NCI-H748 (cell line): ENCODE data around the gene IGSF6.

ENCODE experiments used
- DNase-seq: peaks from one replicate; lab custom pipeline; 2025; ENCODE audit not compliant: unreplicated experiment; lab: John Stamatoyannopoulos, UW

The IGSF6 gene

DNA sequence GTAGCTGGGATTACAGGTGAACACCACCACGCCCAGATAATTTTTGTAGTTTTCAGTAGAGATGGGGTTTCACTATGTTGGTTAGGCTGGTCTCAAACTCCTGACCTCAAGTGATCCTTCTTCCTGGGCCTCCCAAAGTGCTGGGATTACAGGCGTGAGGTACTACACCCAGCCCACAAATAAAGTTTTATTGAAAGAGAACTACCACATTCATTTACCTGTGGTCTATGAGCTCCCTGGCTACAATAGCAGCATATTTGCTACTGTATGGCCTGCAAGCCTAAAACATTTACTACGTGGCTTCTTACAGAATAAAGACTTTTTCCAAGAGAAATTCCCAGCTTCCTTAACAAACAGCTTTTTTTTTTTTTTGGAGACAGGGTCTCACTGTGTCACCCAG, 49.6 kb downstream of the IGSF6 start:
- no peak for DNase-seq

DNA sequence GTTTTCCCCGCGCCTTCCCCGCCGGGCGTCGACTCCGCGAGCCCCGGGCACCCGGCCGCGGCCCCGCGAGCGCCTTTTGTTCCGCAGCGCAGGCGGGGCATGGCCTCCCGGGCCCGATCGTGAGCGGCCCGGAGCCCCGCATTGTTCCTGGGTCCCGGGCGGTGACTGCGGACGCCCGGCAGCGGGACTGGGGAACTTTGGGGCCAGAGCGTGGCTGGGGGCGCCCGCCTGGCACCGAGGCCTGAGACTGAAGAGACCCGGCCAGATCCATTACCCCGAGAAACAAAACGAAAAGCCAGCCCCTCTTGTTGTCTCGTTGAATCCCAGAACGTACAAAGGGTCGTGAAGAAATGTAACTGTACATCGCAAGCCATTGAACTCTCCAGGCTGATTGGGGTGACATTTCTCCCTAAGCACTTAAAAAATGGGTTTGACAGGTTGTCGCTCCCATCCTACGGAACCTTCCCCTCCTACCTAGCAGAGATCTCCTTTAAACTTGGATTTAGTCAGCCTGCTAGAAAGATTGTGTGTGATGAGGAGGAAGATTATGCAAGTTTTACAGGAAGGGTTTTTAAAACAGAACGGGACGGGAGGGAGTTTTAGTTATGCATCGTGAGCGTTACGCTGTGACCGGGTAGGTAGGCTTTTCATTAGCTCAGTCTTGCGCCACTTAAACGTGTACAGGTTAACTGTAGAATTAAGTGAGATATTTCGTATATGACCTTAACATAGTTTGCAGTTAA, 52.2 kb downstream of the IGSF6 start:
- peak; percentile 43 for DNase-seq

DNA sequence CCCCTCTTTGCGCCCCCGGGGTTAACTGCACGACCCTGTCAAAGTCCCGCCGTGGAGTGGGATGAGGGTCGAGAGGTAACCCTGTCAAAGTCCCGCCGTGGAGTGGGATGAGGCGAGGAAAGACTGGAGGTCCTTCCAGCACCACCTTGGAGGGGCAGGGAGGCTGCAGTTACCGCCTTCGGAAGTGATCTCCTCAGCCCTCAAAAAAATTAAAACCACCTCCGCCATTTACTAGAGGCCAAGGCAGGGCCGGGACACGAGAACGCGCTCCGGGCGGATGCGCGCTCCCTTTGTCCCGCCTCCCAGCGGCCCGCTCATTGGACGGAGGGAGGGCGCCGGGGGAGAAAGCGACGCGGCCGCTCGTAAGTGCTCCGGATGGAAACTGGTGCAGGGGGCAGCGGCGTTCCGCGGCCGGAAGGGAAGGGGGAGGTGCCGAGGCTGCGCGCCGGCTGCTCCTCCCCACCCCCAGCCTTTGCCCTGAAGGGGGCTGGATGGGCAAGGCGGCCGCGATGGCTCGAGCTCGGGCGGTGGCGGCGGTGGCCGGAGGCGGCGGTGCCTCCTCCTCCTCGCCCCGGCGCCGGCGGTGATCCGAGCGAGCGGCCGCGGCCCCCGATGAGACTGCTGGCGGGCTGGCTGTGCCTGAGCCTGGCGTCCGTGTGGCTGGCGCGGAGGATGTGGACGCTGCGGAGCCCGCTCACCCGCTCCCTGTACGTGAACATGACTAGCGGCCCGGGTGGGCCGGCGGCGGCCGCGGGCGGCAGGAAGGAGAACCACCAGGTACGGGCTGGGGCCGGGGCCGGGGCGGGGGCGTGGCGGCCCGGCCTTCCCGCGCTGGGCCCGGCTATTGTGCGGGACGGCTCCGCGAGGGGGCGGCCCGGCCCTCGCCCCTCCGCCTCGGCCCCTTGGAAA, 53.0 kb downstream of the IGSF6 start, which contains the start of gene METTL9:
Gene METTL9, plus strand, starts transcription at position 456 of the 909 bp plus-strand sequence. Its CDS starts 157 bp downstream, at position 613.
- peak; percentile 92 for DNase-seq

DNA sequence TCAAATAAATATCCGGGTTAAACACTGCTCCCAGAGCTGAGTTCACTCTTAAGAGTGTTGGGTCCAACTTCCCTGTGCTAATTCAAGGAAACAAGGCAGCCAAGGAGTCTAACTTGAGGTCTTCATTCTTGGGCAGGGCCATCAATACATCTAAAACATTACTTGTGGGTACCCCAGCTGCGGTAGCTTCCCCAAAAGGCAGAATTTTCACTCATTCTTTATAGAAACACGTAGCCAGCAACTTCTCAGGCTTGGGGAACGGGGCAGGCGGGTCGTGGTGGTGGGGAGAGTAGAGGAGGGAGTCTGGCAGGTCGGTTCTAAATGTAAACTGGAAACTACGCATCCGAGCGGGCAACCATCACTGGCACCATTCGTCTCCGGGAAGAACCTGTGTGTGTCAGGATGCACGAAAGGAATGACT, 53.7 kb downstream of the IGSF6 start:
- no peak for DNase-seq

DNA sequence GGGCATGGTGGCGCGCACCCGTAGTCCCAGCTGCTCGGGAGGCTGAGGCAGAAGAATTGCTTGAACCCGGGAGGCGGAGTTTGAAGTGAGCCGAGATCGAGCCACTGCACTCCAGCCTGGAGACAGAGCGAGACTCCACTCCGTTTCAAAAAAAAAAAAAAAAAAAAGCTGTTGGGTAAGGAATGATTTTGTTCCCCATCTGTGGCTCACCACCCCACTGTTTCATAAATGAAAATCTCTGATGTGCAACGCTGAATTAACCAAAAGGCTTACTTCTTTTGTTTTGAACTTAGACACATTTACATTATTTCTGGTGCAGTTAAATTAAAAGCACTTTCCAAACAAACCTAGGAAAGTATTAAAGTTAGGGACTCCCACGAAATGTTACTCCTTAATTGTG, 54.2 kb downstream of the IGSF6 start:
- no peak for DNase-seq

DNA sequence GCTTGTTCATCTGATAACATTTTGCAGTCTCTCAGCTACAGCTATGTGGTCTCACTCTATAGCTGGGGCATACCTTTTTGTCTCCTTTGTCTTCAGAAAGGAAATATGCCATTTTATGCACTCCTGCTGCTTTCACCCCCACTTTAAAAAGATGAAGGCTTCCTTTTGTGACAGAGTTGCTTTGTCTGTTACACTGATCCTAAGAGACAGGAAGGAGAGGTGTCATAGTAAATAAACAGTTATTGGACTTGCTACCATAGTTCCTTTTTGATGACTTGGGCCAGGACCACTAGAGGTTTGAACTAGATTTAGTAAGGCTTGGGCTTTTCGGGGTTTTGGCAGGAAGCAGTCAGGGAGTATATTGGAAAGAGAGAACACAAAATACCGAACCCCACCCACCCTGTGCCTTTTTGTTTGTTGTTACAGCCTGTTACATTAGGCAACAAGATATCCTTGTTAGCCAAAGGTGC, 54.8 kb downstream of the IGSF6 start:
- DNase-seq: no peak

DNA sequence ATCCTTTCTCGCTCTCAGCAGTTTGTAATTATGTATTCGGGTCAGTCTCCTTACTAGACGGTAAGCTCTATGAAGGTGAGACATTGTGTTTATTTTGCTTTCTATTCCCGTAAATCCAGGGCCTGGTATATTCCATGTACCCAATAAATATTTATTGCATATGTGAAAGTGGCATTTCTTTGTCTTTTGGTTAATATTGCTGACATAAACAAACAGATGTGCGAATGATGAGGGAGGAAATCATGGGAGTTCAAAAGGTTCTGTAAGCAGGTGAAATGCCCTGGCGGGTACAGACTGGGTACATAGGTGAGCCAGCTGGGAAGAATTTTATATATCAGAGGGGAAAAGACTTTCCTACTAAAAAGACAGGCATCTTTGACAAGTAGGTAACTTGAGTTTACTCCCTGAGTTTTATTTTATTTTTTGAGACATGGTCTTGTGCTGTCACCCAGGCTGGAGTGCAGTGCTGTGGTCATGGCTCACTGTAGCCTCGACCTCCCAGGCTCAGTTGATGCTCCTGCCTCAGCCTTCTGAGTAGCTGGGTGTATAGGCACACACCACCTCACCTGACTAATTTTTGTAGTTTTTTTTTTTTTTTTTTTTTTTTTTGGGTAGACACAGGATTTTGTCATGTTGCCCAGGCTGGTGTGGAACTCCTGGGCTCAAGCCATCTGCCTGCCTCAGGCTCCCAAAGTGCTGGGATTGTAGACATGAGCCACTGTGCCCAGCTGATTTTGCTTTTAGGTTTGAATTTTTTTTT, 58.7 kb downstream of the IGSF6 start:
- no peak for DNase-seq

DNA sequence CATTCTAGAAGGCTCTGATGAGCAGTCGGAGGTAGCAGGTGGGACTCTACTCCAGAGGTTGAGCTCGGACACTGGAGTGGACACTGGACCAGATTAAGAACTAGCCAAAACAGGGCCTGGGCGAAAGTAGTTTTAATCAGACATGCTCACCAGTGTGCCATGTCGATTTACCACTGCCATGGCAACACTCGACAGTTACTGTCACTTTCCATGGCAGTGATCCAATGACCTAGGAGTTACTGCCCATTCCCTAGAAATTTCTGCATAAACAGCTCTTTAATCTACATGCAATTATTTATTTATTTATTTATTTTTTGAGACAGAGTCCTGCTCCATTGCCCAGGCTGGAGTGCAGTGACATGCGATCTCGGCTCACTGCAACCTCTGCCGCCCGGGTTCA, 60.2 kb downstream of the IGSF6 start:
- no peak for DNase-seq

DNA sequence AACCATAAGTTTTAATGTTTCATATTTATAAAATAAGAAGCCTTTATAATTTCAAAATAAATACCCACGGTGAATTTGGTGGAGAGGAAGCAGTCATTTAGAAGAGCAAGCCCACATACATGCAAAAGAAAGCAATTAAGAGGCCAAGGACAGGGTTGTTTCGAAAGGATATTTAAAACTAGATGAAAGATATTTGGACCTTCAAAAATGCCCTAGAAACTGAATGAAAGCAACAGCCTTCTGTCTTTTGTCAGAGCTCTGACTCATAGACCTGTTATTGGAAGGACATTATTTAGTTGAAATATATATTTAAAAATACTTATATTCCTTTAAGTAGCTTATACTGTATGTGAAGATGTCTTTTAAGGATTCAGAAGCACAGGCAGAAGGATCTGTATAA, 61.6 kb downstream of the IGSF6 start:
- DNase-seq: no peak

DNA sequence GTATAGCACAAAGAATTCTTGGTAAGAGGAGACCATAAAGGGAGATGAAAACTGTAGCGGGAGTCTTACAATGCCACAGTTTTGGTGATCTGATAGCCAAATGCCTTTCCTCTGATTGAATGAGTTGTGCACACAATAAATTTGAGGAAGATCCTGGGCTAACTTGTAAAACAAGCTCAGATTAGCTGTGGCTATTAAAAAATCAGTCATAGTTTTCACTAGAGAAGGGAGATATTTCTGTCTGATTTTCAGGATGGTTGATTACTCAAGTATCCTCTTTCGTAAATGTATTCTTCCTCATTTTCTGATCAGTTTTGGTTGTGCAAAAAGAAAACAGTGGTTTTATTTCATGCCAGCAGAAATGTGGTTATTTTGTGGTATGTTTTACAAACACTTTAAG, 62.1 kb downstream of the IGSF6 start:
- no peak for DNase-seq

DNA sequence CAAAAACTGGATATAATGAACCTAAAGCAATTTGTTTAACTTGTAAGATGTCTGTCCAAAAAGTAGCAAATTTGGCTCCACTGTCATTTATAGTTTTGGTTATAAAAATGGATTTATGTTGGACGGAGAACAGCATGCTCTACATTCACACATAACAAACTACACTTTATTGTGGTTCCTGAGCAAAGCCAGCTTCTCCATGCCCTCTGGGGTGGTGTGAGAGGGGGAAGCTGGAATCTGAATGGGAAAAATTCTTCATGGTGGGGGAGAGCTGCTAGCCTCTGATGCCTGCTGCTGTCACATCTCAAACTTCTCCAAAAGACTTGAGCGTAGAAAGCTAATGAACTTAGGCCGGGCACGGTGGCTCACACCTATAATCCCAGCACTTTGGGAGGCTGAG, 62.9 kb downstream of the IGSF6 start:
- no peak for DNase-seq
